Keratinocyte (primary cell): ENCODE results near the gene NLK. TPM values are rescaled to one million over a fixed set of nuclear protein-coding genes. Genes with fewer than 3 reads are reported as not detected.

Experiments used
- DNase-seq: peaks from one replicate; pipeline ENCODE4 v3.0.0-alpha.2; 2011; ENCODE audit warnings: low read depth, missing footprints, low spot score
- FAIRE-seq: peaks from 2 replicates; lab custom pipeline; 2011; peaks lifted over from hg19 to GRCh38; lab: Jason Lieb, UNC
- H2AFZ ChIP-seq: 2 replicates; pipeline ENCODE4 v1.6.0; 2012; ENCODE audit warnings: low read length, control low read depth, inconsistent platforms; ENCODE audit not compliant: control insufficient read depth
- H3K27ac ChIP-seq: 2 replicates; pipeline ENCODE4 v1.5.1; 2011; ENCODE audit warnings: low read length; ENCODE audit not compliant: control insufficient read depth, insufficient read depth
- H3K27me3 ChIP-seq: 3 replicates; pipeline ENCODE4 v1.6.0; 2011; ENCODE audit warnings: low read length; ENCODE audit not compliant: control insufficient read depth, insufficient read depth; ENCODE audit errors: extremely low read depth
- H3K36me3 ChIP-seq, 2 experiments: 2 replicates in 1 of 2; 3 replicates in 1 of 2; pipeline ENCODE4 v1.5.1; 2011; ENCODE audit warnings: low read length in 2 of 2, mild to moderate bottlenecking in 1 of 2; ENCODE audit not compliant: control insufficient read depth in 2 of 2, insufficient read depth in 2 of 2; ENCODE audit errors: extremely low read depth in 1 of 2
- H3K4me1 ChIP-seq: 3 replicates; pipeline ENCODE4 v1.5.1; 2011; ENCODE audit warnings: low read length; ENCODE audit not compliant: control insufficient read depth, insufficient read depth; ENCODE audit errors: extremely low read depth
- H3K4me2 ChIP-seq: 3 replicates; pipeline ENCODE4 v1.6.0; 2011; ENCODE audit warnings: low read depth, low read length; ENCODE audit not compliant: control insufficient read depth, insufficient read depth; ENCODE audit errors: extremely low read depth
- H3K4me3 ChIP-seq, 3 experiments: fragments of 200-600 bp in 1 of 3; sonication (generic) in 1 of 3; 2 replicates in 2 of 3; 3 replicates in 1 of 3; pipeline ENCODE4 v1.5.1; 2011 to 2016; ENCODE audit warnings: low read length in 3 of 3, mild to moderate bottlenecking in 3 of 3, control low read depth in 2 of 3, inconsistent platforms in 1 of 3, low read depth in 1 of 3, mixed read lengths in 1 of 3, mixed run types in 1 of 3, moderate library complexity in 1 of 3; ENCODE audit not compliant: control insufficient read depth in 2 of 3, insufficient read depth in 2 of 3; ENCODE audit errors: extremely low read depth in 1 of 3
- H3K79me2 ChIP-seq: 2 replicates; pipeline ENCODE4 v1.6.0; 2012; ENCODE audit warnings: low read length; ENCODE audit not compliant: control insufficient read depth, insufficient read depth
- H3K9ac ChIP-seq: 3 replicates; pipeline ENCODE4 v1.6.0; 2011; ENCODE audit warnings: low read length; ENCODE audit not compliant: control insufficient read depth, insufficient read depth; ENCODE audit errors: extremely low read depth
- H3K9me1 ChIP-seq: 3 replicates; pipeline ENCODE4 v1.6.0; 2011; ENCODE audit warnings: low read length; ENCODE audit not compliant: control insufficient read depth, insufficient read depth; ENCODE audit errors: extremely low read depth
- H3K9me3 ChIP-seq: 2 replicates; pipeline ENCODE4 v1.5.1; 2012; ENCODE audit warnings: low read depth, low read length; ENCODE audit not compliant: control insufficient read depth
- H4K20me1 ChIP-seq: 3 replicates; pipeline ENCODE4 v1.6.0; 2011; ENCODE audit warnings: low read length; ENCODE audit not compliant: control insufficient read depth, insufficient read depth; ENCODE audit errors: extremely low read depth
- EZH2 ChIP-seq: IDR thresholded peaks from one replicate; pipeline ENCODE4 v1.6.1; 2012; ENCODE audit warnings: inconsistent platforms, mild to moderate bottlenecking, low read length, moderate library complexity
- dilution Hi-C: fragments of 300-500 bp; cut with MboI; formaldehyde crosslinking; loops from one replicate; pipeline ENCODE4 v1.7.0; 2020; ENCODE audit warnings: low sequenced_read_pairs; ENCODE audit not compliant: extremely low pct_ligation_motif_present
- polyA plus RNA-seq, 5 experiments: library from polyadenylated mRNA; depleted of rRNA in 3 of 5; stranded (reverse) in 3 of 5; stranded (forward) in 1 of 5; unstranded in 1 of 5; fragments of >200 nt; gene quantifications; 1 replicate in 1 of 5; 2 replicates in 3 of 5; 3 replicates in 1 of 5; pipeline versions ENCODE4 v1.2.1 to v1.2.3, GENCODE V29; 2011 to 2012; ENCODE audit warnings: missing spikeins in 2 of 5, low read depth in 1 of 5, low replicate concordance in 1 of 5
- TF ChIP-seq, protein P1 (sequence below), 3 experiments: IDR thresholded peaks in 1 of 3; conservative IDR thresholded peaks in 1 of 3; optimal IDR thresholded peaks in 1 of 3; 2 replicates in 2 of 3; 3 replicates in 1 of 3; pipeline versions ENCODE3 to v1.5.1; 2011; ENCODE audit warnings: low read length in 3 of 3, mild to moderate bottlenecking in 3 of 3, moderate library complexity in 2 of 3, control low read depth in 1 of 3, inconsistent platforms in 1 of 3; ENCODE audit not compliant: insufficient read depth in 2 of 3; ENCODE audit errors: extremely low read depth in 1 of 3

NLK gene
- polyA plus RNA-seq, 1 donor (not counting 4 experiments of a cell fraction or from before 2014, with no cell fraction given) = 20.9 TPM

DNA sequence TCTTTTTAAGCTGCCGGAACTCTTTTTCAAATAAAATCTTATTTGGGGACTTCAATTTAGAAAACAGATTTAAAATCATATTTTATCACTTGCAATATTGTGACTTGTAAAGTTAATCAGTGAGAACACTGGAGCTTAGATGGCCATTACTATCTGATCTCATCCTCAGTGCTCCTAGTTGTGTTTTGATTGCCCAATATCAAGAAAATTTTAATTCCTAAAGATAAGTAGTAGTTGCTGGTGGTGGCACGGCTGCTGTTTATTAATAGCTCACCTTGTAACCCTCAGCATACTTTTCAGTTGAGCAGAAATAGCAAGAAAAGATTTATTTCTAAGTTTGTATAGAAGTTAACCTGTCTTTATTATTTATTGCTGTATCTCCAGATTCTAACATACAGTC lies 124.0 kb downstream of the NLK start:
- Histone ChIP-seq H3K4me2 (no peak overlapping the region), H4K20me1 (no peaks in the 10 kb centered on the region), H3K9me3 (no peaks in the 10 kb centered on the region), H3K9ac (no peak overlapping the region), H2AFZ (no peak overlapping the region), H3K27ac (no peak overlapping the region), H3K36me3 (peaks cover 0 to 3% of the 10 kb centered on the region in 2 experiments), H3K27me3 (no peaks in the 10 kb centered on the region), H3K9me1 (no peaks in the 10 kb centered on the region), H3K79me2 (no peaks in the 10 kb centered on the region), H3K4me1 (no peaks in the 10 kb centered on the region), H3K4me3 (no peak overlapping the region)
- dilution Hi-C loops = no loop called here
- TF ChIP-seq, protein P1, sequence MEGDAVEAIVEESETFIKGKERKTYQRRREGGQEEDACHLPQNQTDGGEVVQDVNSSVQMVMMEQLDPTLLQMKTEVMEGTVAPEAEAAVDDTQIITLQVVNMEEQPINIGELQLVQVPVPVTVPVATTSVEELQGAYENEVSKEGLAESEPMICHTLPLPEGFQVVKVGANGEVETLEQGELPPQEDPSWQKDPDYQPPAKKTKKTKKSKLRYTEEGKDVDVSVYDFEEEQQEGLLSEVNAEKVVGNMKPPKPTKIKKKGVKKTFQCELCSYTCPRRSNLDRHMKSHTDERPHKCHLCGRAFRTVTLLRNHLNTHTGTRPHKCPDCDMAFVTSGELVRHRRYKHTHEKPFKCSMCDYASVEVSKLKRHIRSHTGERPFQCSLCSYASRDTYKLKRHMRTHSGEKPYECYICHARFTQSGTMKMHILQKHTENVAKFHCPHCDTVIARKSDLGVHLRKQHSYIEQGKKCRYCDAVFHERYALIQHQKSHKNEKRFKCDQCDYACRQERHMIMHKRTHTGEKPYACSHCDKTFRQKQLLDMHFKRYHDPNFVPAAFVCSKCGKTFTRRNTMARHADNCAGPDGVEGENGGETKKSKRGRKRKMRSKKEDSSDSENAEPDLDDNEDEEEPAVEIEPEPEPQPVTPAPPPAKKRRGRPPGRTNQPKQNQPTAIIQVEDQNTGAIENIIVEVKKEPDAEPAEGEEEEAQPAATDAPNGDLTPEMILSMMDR (optimal IDR thresholded peaks at IDR 0.05 in 1 of 3, IDR thresholded peaks at IDR 0.05 in 1 of 3, conservative IDR thresholded peaks at IDR 0.05 in 1 of 3; ENCODE audit: extremely low read depth in 1 of 3, insufficient read depth in 2 of 3, low read length in 3 of 3) = no peak
- no peak for TF ChIP-seq EZH2
- FAIRE-seq (no peak), DNase-seq (no peak)

DNA sequence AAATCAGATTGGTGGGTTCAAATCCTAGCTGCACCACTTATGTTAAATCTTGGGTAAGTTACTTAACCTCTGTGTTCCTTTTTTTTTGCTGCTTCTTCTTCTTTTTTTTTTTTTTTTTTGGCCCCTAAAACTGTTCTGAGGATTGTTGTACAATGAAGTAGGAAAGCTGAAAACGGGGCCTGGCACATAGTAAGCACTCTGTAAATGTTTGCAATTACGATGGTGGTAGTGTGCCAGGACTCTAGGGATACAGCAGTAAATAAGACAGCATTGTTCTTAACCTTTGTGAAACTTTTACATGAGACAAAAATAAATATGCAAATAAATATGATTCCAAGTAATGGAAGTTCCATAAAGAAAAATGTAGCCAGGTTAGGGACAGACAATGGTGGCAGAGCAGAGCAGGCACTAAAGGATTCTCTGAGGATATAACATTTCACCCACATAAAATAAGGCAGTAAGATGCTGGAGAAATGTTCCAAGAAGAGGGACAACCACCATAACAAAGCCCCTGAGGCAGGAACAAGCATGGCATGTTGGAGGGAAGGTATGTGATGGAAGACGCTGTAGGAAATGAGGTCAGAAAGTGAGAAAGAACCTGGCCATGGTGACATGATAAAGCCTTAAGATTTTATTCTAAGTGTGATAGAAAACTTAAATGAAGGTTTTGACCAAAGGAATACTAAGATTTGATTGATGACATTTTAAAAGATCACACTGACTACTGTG lies 127.3 kb downstream of the NLK start:
- Histone ChIP-seq H4K20me1 (no peaks in the 10 kb centered on the region), H3K79me2 (no peaks in the 10 kb centered on the region), H3K9me3 (no peaks in the 10 kb centered on the region), H3K27me3 (no peaks in the 10 kb centered on the region), H2AFZ (no peak overlapping the region), H3K9me1 (no peaks in the 10 kb centered on the region), H3K36me3 (peaks cover 0 to 13% of the 10 kb centered on the region in 2 experiments), H3K9ac (no peak overlapping the region), H3K4me3 (no peak overlapping the region), H3K4me1 (no peaks in the 10 kb centered on the region), H3K4me2 (no peak overlapping the region), H3K27ac (no peak overlapping the region)
- peak; percentile 44 for FAIRE-seq
- TF ChIP-seq, protein P1 (optimal IDR thresholded peaks at IDR 0.05 in 1 of 3, IDR thresholded peaks at IDR 0.05 in 1 of 3, conservative IDR thresholded peaks at IDR 0.05 in 1 of 3; ENCODE audit: extremely low read depth in 1 of 3, insufficient read depth in 2 of 3, low read length in 3 of 3) = no peak
- TF ChIP-seq EZH2 = no peak
- DNase-seq = no peak
- dilution Hi-C loops = no loop called here
